ENCODE data around the gene CTDSPL. TPM values are rescaled to one million over a fixed set of nuclear protein-coding genes. Genes with fewer than 3 reads are reported as not detected.
"Not testable (repeated sequence)": the region's sequence is repeated elsewhere in the genome, so short reads cannot be mapped to it uniquely, and the experiment has no call there.

CTDSPL gene
- total RNA-seq, 6 experiments from 2014 or later: 30.3 to 38.8 (median 36.2) TPM

DNA sequence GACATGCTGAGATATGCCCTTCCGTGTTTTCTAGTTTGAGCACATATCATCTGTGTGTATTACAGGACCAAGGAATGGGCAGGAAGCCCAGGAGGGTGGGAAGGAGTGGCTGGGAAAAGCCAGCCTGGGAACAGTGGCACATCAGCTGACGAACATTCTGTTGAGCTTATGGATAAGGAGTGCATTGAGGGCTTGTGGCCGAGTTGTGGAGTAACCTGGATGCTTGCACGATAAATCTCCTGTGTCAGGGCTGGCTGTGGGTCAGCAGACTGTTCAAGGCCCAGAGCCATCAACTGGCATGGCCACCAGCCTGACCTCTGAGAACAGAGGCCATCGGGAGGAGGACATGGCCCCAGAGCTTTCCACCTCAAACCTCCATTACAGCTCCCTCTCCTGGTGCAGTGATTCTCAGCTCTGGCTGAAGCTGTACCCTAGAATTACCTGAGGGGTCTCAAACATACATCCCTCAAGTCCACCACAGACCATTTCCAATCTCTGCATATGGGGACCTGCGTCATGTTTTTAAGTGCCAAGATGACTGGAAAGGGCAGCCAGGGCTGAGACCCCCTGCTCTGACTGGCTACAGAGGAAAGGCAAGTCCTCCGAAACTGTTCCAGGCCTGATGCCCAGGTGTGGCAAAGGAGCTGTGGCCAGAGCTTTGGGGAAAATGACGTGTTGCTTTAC, 124.1 kb downstream of the CTDSPL start:
- no peak for DNase-seq
- H3K27me3 Mint-ChIP-seq (ENCODE audit: insufficient read depth): peaks cover 10% of the 10 kb centered on the region
- no peaks in the 10 kb centered on the region for H3K4me1 Mint-ChIP-seq (ENCODE audit: low read depth)
- H3K9me3 Mint-ChIP-seq: no peaks in the 10 kb centered on the region
- H3K27ac Mint-ChIP-seq: no peak overlapping the region
- H3K36me3 Mint-ChIP-seq (ENCODE audit: low read depth): no peaks in the 10 kb centered on the region
- TF ChIP-seq, protein P1, sequence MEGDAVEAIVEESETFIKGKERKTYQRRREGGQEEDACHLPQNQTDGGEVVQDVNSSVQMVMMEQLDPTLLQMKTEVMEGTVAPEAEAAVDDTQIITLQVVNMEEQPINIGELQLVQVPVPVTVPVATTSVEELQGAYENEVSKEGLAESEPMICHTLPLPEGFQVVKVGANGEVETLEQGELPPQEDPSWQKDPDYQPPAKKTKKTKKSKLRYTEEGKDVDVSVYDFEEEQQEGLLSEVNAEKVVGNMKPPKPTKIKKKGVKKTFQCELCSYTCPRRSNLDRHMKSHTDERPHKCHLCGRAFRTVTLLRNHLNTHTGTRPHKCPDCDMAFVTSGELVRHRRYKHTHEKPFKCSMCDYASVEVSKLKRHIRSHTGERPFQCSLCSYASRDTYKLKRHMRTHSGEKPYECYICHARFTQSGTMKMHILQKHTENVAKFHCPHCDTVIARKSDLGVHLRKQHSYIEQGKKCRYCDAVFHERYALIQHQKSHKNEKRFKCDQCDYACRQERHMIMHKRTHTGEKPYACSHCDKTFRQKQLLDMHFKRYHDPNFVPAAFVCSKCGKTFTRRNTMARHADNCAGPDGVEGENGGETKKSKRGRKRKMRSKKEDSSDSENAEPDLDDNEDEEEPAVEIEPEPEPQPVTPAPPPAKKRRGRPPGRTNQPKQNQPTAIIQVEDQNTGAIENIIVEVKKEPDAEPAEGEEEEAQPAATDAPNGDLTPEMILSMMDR (IDR thresholded peaks at IDR 0.05): peak; percentile 40
- no peak overlapping the region for H3K4me3 Mint-ChIP-seq

DNA sequence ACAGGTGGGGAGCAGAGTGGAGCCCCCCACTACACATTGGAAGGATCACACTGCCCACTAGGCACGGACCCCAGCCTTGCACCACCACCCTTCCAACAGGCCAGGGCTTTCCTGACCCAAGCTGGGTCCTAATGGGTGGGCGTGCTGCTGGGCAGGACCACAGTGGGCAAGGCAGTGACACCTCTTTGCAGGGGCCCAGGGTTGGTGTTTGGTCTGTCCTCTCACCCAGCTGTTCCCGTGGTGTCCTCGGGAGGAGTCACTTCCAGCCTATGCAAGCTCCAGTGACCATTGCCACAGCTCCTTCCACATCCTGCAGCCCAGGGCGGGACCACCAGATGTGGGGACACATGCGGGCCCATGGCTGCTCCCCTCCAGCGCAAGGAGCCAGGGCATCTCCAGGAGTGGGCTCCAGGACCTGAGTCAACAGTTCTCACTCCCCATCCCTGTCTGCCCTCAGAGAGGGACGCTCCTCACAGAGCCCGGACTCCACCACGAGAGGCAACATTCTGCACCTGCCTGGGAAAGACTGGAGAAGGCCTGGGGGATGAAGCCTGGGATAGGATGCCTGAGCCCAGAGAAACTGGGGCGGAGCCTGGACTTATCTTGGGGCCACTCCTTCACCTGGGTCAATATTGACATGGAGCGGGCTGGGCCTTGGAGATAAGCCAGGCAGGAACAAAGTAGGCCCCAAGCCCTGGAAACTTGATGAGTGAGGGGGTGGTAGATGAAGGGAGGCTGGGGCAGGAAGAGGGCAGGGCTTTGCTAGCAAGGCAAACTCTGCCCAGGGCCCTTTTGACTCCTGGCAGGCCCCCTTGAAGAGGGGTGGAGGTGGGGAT, 125.0 kb downstream of the CTDSPL start:
- peaks cover 10% of the 10 kb centered on the region for H3K27me3 Mint-ChIP-seq (ENCODE audit: insufficient read depth)
- H3K9me3 Mint-ChIP-seq: no peaks in the 10 kb centered on the region
- H3K36me3 Mint-ChIP-seq (ENCODE audit: low read depth): no peaks in the 10 kb centered on the region
- no peak overlapping the region for H3K4me3 Mint-ChIP-seq
- DNase-seq: no peak
- H3K4me1 Mint-ChIP-seq (ENCODE audit: low read depth): no peaks in the 10 kb centered on the region
- TF ChIP-seq, protein P1 (IDR thresholded peaks at IDR 0.05): no peak
- no peak overlapping the region for H3K27ac Mint-ChIP-seq

DNA sequence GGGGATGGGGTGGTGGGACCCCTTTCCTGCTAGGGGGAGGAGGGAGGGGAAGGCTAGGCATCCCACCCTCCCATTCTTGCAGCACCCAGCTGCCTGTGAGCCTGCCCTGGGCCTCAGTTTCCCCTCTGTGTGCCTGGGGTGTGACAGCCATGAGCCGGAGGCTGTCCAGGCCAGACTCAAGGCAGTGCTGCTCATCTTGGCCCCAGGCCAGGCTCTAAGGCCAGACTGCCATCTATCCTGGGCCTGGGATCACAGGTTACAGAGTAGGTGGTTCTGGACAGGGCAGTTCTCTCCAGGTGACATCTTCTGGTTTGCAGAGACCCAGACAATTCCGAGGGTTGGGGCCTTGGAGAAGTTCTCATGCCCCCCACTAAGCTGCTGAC, 125.6 kb downstream of the CTDSPL start:
- no peaks in the 10 kb centered on the region for H3K4me1 Mint-ChIP-seq (ENCODE audit: low read depth)
- TF ChIP-seq, protein P1 (IDR thresholded peaks at IDR 0.05): no peak

DNA sequence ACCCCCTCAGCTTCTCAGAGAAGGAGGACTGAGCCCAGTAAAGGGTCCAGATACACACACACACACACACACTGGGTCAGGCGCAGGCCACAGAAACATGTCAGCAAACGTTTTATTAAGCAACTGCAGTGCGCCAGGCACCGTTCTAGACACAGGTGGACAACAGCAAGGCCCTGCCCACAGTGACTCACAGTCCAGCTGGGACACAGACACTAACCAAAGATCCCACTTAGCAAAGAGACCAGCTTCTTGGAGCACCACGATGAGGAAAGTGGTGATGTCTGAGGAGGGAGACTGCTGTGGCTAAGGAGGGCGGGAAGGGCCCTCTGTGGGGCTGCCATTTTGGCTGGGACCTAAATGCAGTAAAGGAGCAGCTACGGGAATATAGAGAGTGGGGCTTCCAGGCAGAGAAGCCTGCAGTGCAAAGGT, 126.1 kb downstream of the CTDSPL start:
- Mint-ChIP-seq H3K27ac (no peak overlapping the region), H3K4me1 (ENCODE audit: low read depth) (no peaks in the 10 kb centered on the region), H3K27me3 (ENCODE audit: insufficient read depth) (peaks cover 10% of the 10 kb centered on the region), H3K4me3 (no peak overlapping the region), H3K9me3 (no peaks in the 10 kb centered on the region), H3K36me3 (ENCODE audit: low read depth) (no peaks in the 10 kb centered on the region)
- TF ChIP-seq, protein P1 (IDR thresholded peaks at IDR 0.05): no peak
- DNase-seq: no peak

More for the DNA sequence above, 125.6 kb downstream of the CTDSPL start:
- no peak for DNase-seq
- Mint-ChIP-seq H3K27me3 (ENCODE audit: insufficient read depth) (peaks cover 10% of the 10 kb centered on the region), H3K4me3 (no peak overlapping the region), H3K27ac (no peak overlapping the region), H3K9me3 (no peaks in the 10 kb centered on the region), H3K36me3 (ENCODE audit: low read depth) (no peaks in the 10 kb centered on the region)

DNA sequence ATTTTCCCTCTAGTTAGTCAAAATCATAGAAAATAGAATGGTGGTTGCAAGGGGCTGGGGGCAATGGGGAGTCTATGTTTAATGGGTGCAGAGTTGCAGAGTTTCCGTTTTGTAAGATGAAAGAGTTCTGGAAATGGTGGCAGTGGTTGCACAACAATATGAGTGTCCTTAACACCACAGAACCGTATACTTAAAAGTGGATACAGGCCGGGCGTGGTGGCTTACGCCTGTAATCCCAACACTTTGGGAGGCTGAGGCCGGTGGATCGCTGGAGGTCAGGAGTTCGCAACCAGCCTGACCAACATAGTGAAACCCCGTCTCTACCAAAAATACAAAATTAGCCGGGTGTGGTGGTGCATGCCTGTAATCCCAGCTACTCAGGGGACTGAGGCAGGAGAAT, 126.7 kb downstream of the CTDSPL start:
- H3K9me3 Mint-ChIP-seq; H3K27ac Mint-ChIP-seq; DNase-seq; H3K36me3 Mint-ChIP-seq (ENCODE audit: low read depth); H3K4me3 Mint-ChIP-seq; H3K4me1 Mint-ChIP-seq (ENCODE audit: low read depth): not testable (repeated sequence)
- H3K27me3 Mint-ChIP-seq (ENCODE audit: insufficient read depth): peaks cover 12% of the 10 kb centered on the region

DNA sequence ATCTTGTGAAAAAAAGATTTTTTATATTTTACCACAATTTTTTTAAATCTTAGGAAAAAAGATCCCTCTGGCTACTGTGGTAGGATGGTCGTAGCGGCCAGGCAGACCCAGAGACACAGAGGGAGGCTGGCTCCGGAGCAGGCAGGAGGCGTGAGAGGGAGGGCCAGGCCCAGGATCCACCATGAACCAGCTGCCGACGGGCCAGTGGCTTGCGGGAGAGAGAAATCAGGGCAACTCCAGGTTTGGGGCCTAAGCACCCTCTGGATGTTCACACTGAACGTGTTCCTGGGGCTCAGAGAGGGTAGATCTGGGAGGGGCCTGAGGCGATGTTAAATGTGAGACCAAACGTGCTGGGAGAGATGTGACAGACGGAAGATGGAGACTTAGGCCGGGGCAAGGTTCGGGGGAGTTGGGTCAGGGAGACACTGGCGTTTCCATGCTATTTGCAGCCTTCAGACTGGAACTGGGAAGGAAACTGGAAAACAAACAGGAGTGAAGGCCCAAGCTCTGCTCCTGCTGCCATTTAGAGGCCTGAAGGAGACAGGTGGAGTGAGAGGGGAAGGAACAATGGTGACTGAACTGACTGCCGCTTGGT, 127.3 kb downstream of the CTDSPL start:
- Mint-ChIP-seq H3K36me3 (ENCODE audit: low read depth) (no peaks in the 10 kb centered on the region), H3K4me1 (ENCODE audit: low read depth) (peaks cover 11% of the 10 kb centered on the region), H3K27me3 (ENCODE audit: insufficient read depth) (peaks cover 15% of the 10 kb centered on the region), H3K9me3 (no peaks in the 10 kb centered on the region), H3K4me3 (no peak overlapping the region), H3K27ac (no peak overlapping the region)
- DNase-seq: no peak
- TF ChIP-seq, protein P1 (IDR thresholded peaks at IDR 0.05): no peak

Measured in HFFc6 (cell line).